WTC11 (cell line): ENCODE results near the gene LRMDA. TPM values are rescaled to one million over a fixed set of nuclear protein-coding genes. Genes with fewer than 3 reads are reported as not detected.

Experiments used
- ATAC-seq: fragments of 200-7000 bp; cut with Tn5 transposase; 2 replicates; pipeline ENCODE4 v1.10.0; 2021; ENCODE audit warnings: mild to moderate bottlenecking, moderate library complexity
- CTCF ChIA-PET: fragments of 300-600 bp; sonication (Branson Sonifier 250); formaldehyde crosslinking; loops from one replicate; lab custom pipeline; 2021; ENCODE audit warnings: antibody characterized with exemption; lab: Charles Lee
- POLR2A ChIA-PET: fragments of 350-600 bp; sonication (Branson Sonifier 250); formaldehyde crosslinking; loops from one replicate; lab custom pipeline; 2021; ENCODE audit warnings: antibody characterized with exemption; lab: Charles Lee
- DNase-seq: peaks from one replicate; pipeline ENCODE4 v3.0.0; 2021; ENCODE audit warnings: low spot score
- H3K27ac Mint-ChIP-seq: 2 replicates; pipeline ENCODE4 v1.8.0; 2021; ENCODE audit warnings: mixed read lengths
- H3K27me3 Mint-ChIP-seq: 2 replicates; pipeline ENCODE4 v1.8.0; 2021; ENCODE audit warnings: low read depth, mild to moderate bottlenecking, moderate library complexity, mixed read lengths
- H3K36me3 Mint-ChIP-seq: 2 replicates; pipeline ENCODE4 v1.8.0; 2021; ENCODE audit warnings: mixed read lengths
- H3K4me1 Mint-ChIP-seq: 2 replicates; pipeline ENCODE4 v1.8.0; 2022; ENCODE audit warnings: mixed read lengths
- H3K4me3 Mint-ChIP-seq: 2 replicates; pipeline ENCODE4 v1.8.0; 2021; ENCODE audit warnings: mild to moderate bottlenecking, moderate library complexity, mixed read lengths
- H3K9me3 Mint-ChIP-seq: 2 replicates; pipeline ENCODE4 v1.8.0; 2021; ENCODE audit warnings: mixed read lengths
- ARID4B ChIP-seq: sonication (generic); formaldehyde crosslinking; IDR thresholded peaks from 2 replicates; pipeline ENCODE4 v1.8.0; 2023; ENCODE audit warnings: missing genetic modification reagents, mild to moderate bottlenecking, borderline replicate concordance
- ATF1 ChIP-seq: sonication (generic); formaldehyde crosslinking; IDR thresholded peaks from 2 replicates; pipeline ENCODE4 v1.8.1; 2023; ENCODE audit warnings: mild to moderate bottlenecking, moderate library complexity, missing genetic modification reagents
- ATF2 ChIP-seq: sonication (generic); formaldehyde crosslinking; IDR thresholded peaks from 2 replicates; pipeline ENCODE4 v1.8.1; 2022; ENCODE audit warnings: low read depth, missing genetic modification reagents, borderline replicate concordance
- CBFB ChIP-seq: sonication (generic); formaldehyde crosslinking; IDR thresholded peaks from 2 replicates; pipeline ENCODE4 v1.8.1; 2022; ENCODE audit warnings: mild to moderate bottlenecking, low read depth, missing genetic modification reagents
- E2F4 ChIP-seq: sonication (generic); formaldehyde crosslinking; IDR thresholded peaks from 2 replicates; pipeline ENCODE4 v1.8.1; 2022; ENCODE audit warnings: low read depth, mild to moderate bottlenecking, moderate library complexity, missing genetic modification reagents, borderline replicate concordance
- ERG ChIP-seq: fragments of 250-450 bp; sonication (Bioruptor Pico); IDR thresholded peaks from 2 replicates; pipeline ENCODE4 v1.8.0; 2021; ENCODE audit warnings: mild to moderate bottlenecking
- GABPB1 ChIP-seq: sonication (generic); formaldehyde crosslinking; IDR thresholded peaks from 2 replicates; pipeline ENCODE4 v1.8.1; 2023; ENCODE audit warnings: mild to moderate bottlenecking, missing genetic modification reagents
- HMGA2 ChIP-seq: fragments of 250-450 bp; sonication (Bioruptor Pico); IDR thresholded peaks from 2 replicates; pipeline ENCODE4 v1.4.0; 2021; ENCODE audit warnings: mild to moderate bottlenecking, moderate library complexity
- IRF2 ChIP-seq: sonication (generic); formaldehyde crosslinking; IDR thresholded peaks from 2 replicates; pipeline ENCODE4 v1.8.0; 2022; ENCODE audit warnings: low read depth, missing genetic modification reagents, borderline replicate concordance
- MAX ChIP-seq: sonication (generic); formaldehyde crosslinking; IDR thresholded peaks from 2 replicates; pipeline ENCODE4 v1.8.0; 2022; ENCODE audit warnings: mild to moderate bottlenecking, missing genetic modification reagents
- NFATC4 ChIP-seq: fragments of 250-450 bp; sonication (Bioruptor Pico); IDR thresholded peaks from 2 replicates; pipeline ENCODE4 v1.9.0; 2021; ENCODE audit warnings: mild to moderate bottlenecking
- NFE2L1 ChIP-seq: sonication (generic); formaldehyde crosslinking; IDR thresholded peaks from 2 replicates; pipeline ENCODE4 v1.8.1; 2023; ENCODE audit warnings: missing genetic modification reagents
- NR1H2 ChIP-seq: sonication (generic); formaldehyde crosslinking; IDR thresholded peaks from 2 replicates; pipeline ENCODE4 v1.9.0; 2021; ENCODE audit warnings: mild to moderate bottlenecking, moderate library complexity, missing genetic modification reagents
- RELA ChIP-seq: sonication (generic); formaldehyde crosslinking; IDR thresholded peaks from 2 replicates; pipeline ENCODE4 v1.8.1; 2022; ENCODE audit warnings: missing genetic modification reagents, mild to moderate bottlenecking, borderline replicate concordance
- STAT6 ChIP-seq: sonication (generic); formaldehyde crosslinking; conservative IDR thresholded peaks from 2 replicates; pipeline ENCODE4 v1.8.1; 2023; ENCODE audit warnings: mild to moderate bottlenecking, low read depth, missing genetic modification reagents, moderate library complexity
- TCF7 ChIP-seq: sonication (generic); formaldehyde crosslinking; IDR thresholded peaks from 2 replicates; pipeline ENCODE4 v1.8.0; 2022; ENCODE audit warnings: mild to moderate bottlenecking, low read depth, missing genetic modification reagents, moderate library complexity
- ZNF219 ChIP-seq: sonication (generic); formaldehyde crosslinking; IDR thresholded peaks from 2 replicates; pipeline ENCODE4 v1.8.0; 2023; ENCODE audit warnings: missing genetic modification reagents, mild to moderate bottlenecking, borderline replicate concordance
- ZNF532 ChIP-seq: fragments of 250-450 bp; sonication (Bioruptor Pico); IDR thresholded peaks from 2 replicates; pipeline ENCODE4 v1.9.0; 2021; ENCODE audit warnings: mild to moderate bottlenecking, borderline replicate concordance
- total RNA-seq: library from RNA; stranded (reverse); gene quantifications from 3 replicates; pipeline ENCODE4 v1.2.3, GENCODE V29; 2021

LRMDA gene
- total RNA-seq, 1 experiment from 2014 or later, result 0.92 TPM

GRCh38 chr10:75778665-75779064 is 347.2 kb downstream of the LRMDA start (continued):
- TF ChIP-seq IRF2 (CRISPR knock-in tag), result no peak

- ChIA-PET CTCF (no interaction called here), POLR2A (no interaction called here)
- H3K36me3 Mint-ChIP-seq, result no peaks in the 10 kb centered on the region
Observed at GRCh38 chr10:75779276-75779675, 347.9 kb downstream of the LRMDA start.

More at GRCh38 chr10:75779276-75779675, 347.9 kb downstream of the LRMDA start:
- ATAC-seq, result no peak
- no peak overlapping the region for H3K27ac Mint-ChIP-seq
- no peak for DNase-seq
- no peak overlapping the region for H3K4me3 Mint-ChIP-seq
- TF ChIP-seq E2F4 (no peak), NFE2L1 (CRISPR knock-in tag) (no peak), ATF1 (CRISPR knock-in tag) (no peak), TCF7 (no peak), ERG (no peak), ATF2 (CRISPR knock-in tag) (no peak), MAX (CRISPR knock-in tag) (no peak), HMGA2 (CRISPR knock-in tag) (no peak), RELA (CRISPR knock-in tag) (no peak), CBFB (CRISPR knock-in tag) (no peak), ZNF219 (CRISPR knock-in tag) (no peak), GABPB1 (CRISPR knock-in tag) (no peak), NR1H2 (no peak), NFATC4 (CRISPR knock-in tag) (no peak), ZNF532 (CRISPR knock-in tag) (no peak), ARID4B (no peak), STAT6 (no peak)
- peaks cover 19% of the 10 kb centered on the region for H3K4me1 Mint-ChIP-seq
- no peaks in the 10 kb centered on the region for H3K9me3 Mint-ChIP-seq
- no peaks in the 10 kb centered on the region; the same call in 1 of the 2 replicates for H3K27me3 Mint-ChIP-seq
